HG03520 (cell line): ENCODE data around the gene ZFYVE1.
"Not testable (repeated sequence)": the region's sequence is repeated elsewhere in the genome, so short reads cannot be mapped to it uniquely, and the experiment has no call there.

Experiments
- ATAC-seq: cut with Tn5 transposase; IDR thresholded peaks from one replicate; pipeline ENCODE4 v1.9.1; 2021; ENCODE audit warnings: mild to moderate bottlenecking, moderate library complexity; ENCODE audit not compliant: unreplicated experiment

Gene ZFYVE1

GRCh38 chr14:73007835-73008234 is 19.1 kb downstream of the ZFYVE1 start:
- ATAC-seq: no peak

- not testable (repeated sequence) for ATAC-seq
Measured at GRCh38 chr14:73004641-73005040, 22.3 kb downstream of the ZFYVE1 start.

- ATAC-seq: no peak
Measured at GRCh38 chr14:73003681-73004080, 23.2 kb downstream of the ZFYVE1 start.

GRCh38 chr14:73000073-73000472 is 26.8 kb downstream of the ZFYVE1 start:
- ATAC-seq: no peak

GRCh38 chr14:72999316-72999715 is 27.6 kb downstream of the ZFYVE1 start:
- no peak for ATAC-seq

GRCh38 chr14:72998252-72998903 is 28.5 kb downstream of the ZFYVE1 start:
- no peak for ATAC-seq

- ATAC-seq: no peak
Measured at GRCh38 chr14:72996916-72997315, 30.0 kb downstream of the ZFYVE1 start.

GRCh38 chr14:72990171-72990570 is 36.7 kb downstream of the ZFYVE1 start:
- ATAC-seq: no peak

- no peak for ATAC-seq
Measured at GRCh38 chr14:72986857-72987256, 40.0 kb downstream of the ZFYVE1 start.

- no peak for ATAC-seq
Measured at GRCh38 chr14:72986214-72986613, 40.7 kb downstream of the ZFYVE1 start.

GRCh38 chr14:72982146-72982708 is 44.7 kb downstream of the ZFYVE1 start:
- no peak for ATAC-seq

- ATAC-seq: no peak
Measured at GRCh38 chr14:72980863-72981262, 46.0 kb downstream of the ZFYVE1 start.

GRCh38 chr14:72978856-72979255 is 48.0 kb downstream of the ZFYVE1 start:
- ATAC-seq: no peak

GRCh38 chr14:72975770-72976169 is 51.1 kb downstream of the ZFYVE1 start:
- ATAC-seq: no peak

- ATAC-seq: no peak
Measured at GRCh38 chr14:72974661-72975060, 52.2 kb downstream of the ZFYVE1 start.

GRCh38 chr14:72970824-72971434 is 56.0 kb downstream of the ZFYVE1 start:
- no peak for ATAC-seq

GRCh38 chr14:72970058-72970630 is 56.8 kb downstream of the ZFYVE1 start:
- ATAC-seq: no peak

GRCh38 chr14:72968316-72968715 is 58.6 kb downstream of the ZFYVE1 start:
- no peak for ATAC-seq

- ATAC-seq: no peak
Measured at GRCh38 chr14:72966038-72966437, 60.9 kb downstream of the ZFYVE1 start.

- no peak for ATAC-seq
Measured at GRCh38 chr14:72965249-72965648, 61.7 kb downstream of the ZFYVE1 start.

GRCh38 chr14:72962829-72963312 is 64.0 kb downstream of the ZFYVE1 start:
- no peak for ATAC-seq

GRCh38 chr14:72962336-72962754 is 64.6 kb downstream of the ZFYVE1 start:
- not testable (repeated sequence) for ATAC-seq
